Measurements from ENCODE around the gene GABRB2.
"Not testable (repeated sequence)": the region's sequence is repeated elsewhere in the genome, so short reads cannot be mapped to it uniquely, and the experiment has no call there.

Gene GABRB2

GRCh38 chr5:161535762-161536161 lies 10.8 kb downstream of the GABRB2 start:
- DNase-seq (ENCODE audit: low spot score in 2 of 2) (no peak), ATAC-seq (ENCODE audit: low read depth) (no peak)
- Mint-ChIP-seq H3K4me1 (no peaks in the 10 kb centered on the region), H3K9me3 (peaks cover 6% of the 10 kb centered on the region), H3K4me3 (no peak overlapping the region), H3K27ac (no peak overlapping the region), H3K27me3 (no peaks in the 10 kb centered on the region), H3K36me3 (no peaks in the 10 kb centered on the region)

GRCh38 chr5:161530700-161531099 lies 15.8 kb downstream of the GABRB2 start:
- Mint-ChIP-seq H3K36me3 (no peaks in the 10 kb centered on the region), H3K9me3 (no peaks in the 10 kb centered on the region), H3K27ac (no peak overlapping the region), H3K4me1 (no peaks in the 10 kb centered on the region), H3K4me3 (no peak overlapping the region), H3K27me3 (no peaks in the 10 kb centered on the region)
- ATAC-seq (ENCODE audit: low read depth), result no peak
- DNase-seq (ENCODE audit: low spot score in 2 of 2), result no peak

DNA sequence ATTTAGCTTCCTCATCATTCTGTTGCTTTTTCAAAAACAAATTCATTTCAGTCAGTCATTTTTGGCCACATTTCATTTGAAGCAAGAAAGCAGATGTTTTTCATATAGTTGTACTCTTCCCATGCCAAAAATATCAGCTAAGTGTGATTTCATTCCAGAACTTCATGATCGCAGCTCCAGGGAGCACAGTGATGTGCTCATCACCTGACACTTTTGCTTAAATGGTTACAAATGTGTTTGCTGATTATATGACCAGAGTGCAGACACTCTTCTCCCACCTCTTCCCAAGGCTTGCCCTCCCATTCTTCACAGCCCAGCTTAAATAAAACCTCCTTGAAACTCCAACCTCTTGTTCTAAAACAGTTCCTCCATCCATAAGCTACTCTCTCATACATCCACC lies 32.6 kb downstream of the GABRB2 start:
- ATAC-seq (ENCODE audit: low read depth), result no peak
- Mint-ChIP-seq H3K9me3 (peaks cover 9% of the 10 kb centered on the region), H3K4me3 (no peak overlapping the region), H3K4me1 (no peaks in the 10 kb centered on the region), H3K36me3 (no peaks in the 10 kb centered on the region), H3K27me3 (no peaks in the 10 kb centered on the region), H3K27ac (no peak overlapping the region)
- no peak for DNase-seq (ENCODE audit: low spot score in 2 of 2)

DNA sequence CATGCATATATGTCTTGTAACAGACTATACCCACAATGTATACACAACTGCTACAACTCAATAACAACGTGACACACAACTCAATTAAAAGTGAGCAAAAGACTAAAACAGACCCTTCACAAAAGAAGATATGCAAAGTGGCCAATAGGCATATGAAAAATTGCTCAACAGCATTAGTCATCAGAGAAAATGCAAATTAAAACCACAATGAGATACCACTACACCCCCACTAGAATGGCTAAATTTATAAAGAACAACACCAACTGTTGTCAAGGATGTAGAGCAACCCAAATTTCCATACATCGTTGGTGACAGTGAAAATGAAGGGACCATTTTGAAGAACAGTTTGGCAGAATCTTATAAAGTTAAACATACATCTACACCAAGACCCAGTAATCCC lies 38.9 kb downstream of the GABRB2 start:
- H3K4me3 Mint-ChIP-seq, result no peak overlapping the region
- H3K4me1 Mint-ChIP-seq, result no peaks in the 10 kb centered on the region
- no peak overlapping the region for H3K27ac Mint-ChIP-seq
- DNase-seq (ENCODE audit: low spot score in 2 of 2) (no peak), ATAC-seq (ENCODE audit: low read depth) (no peak)
- peaks cover 5% of the 10 kb centered on the region for H3K9me3 Mint-ChIP-seq
- no peaks in the 10 kb centered on the region for H3K36me3 Mint-ChIP-seq
- no peaks in the 10 kb centered on the region for H3K27me3 Mint-ChIP-seq

- not testable (repeated sequence) for H3K36me3 Mint-ChIP-seq; H3K4me3 Mint-ChIP-seq; DNase-seq (ENCODE audit: low spot score in 2 of 2); H3K9me3 Mint-ChIP-seq; H3K4me1 Mint-ChIP-seq; H3K27me3 Mint-ChIP-seq; ATAC-seq (ENCODE audit: low read depth); H3K27ac Mint-ChIP-seq
These were observed 41.4 kb downstream of the GABRB2 start for GRCh38 chr5:161505160-161505559.

DNA sequence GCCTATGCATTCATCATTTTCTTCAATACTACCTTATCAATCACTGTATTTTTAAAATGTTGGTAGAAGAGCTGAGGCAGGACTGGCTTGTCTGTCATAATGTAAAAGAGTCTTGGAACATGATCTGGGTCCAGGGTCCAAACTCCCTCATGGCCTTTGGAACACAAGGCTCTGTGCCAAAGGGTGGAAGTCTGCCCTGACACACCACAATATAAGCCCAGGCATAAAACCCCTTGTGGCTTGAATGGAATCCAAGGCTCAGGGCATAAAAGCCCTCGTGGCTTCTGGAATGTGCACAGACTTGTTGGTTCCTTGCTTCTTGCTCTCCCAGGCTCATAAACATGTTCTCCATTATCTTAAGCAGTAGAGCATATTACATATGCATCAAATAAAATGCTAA lies 48.0 kb downstream of the GABRB2 start:
- no peak overlapping the region for H3K27ac Mint-ChIP-seq
- H3K27me3 Mint-ChIP-seq, result no peaks in the 10 kb centered on the region
- H3K4me1 Mint-ChIP-seq, result no peaks in the 10 kb centered on the region
- no peak for DNase-seq (ENCODE audit: low spot score in 2 of 2)
- H3K4me3 Mint-ChIP-seq, result no peak overlapping the region
- ATAC-seq (ENCODE audit: low read depth), result no peak
- no peaks in the 10 kb centered on the region for H3K36me3 Mint-ChIP-seq
- peaks cover 5% of the 10 kb centered on the region for H3K9me3 Mint-ChIP-seq

DNA sequence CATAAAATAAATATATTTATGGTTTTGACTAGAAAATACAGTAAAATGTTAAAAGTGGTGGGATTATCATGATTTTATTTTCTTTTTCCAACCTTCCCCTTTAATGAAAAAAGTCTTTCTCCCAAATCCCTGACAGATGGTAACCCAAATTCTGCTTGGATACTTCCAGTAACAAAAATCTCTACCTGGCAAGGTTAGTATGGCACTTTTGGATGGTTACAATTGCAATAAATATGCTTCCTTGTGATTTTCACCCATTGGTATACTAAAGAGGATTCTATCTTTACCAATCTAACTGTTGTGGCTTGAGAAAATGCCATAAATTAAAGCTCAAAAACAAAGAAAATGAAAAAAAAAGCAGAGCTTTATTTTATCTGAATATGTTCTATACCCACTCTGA lies 62.8 kb downstream of the GABRB2 start:
- H3K4me1 Mint-ChIP-seq, result no peaks in the 10 kb centered on the region
- no peaks in the 10 kb centered on the region for H3K36me3 Mint-ChIP-seq
- H3K27ac Mint-ChIP-seq, result no peak overlapping the region
- H3K4me3 Mint-ChIP-seq, result no peak overlapping the region
- H3K9me3 Mint-ChIP-seq, result peaks cover 4% of the 10 kb centered on the region
- H3K27me3 Mint-ChIP-seq, result no peaks in the 10 kb centered on the region
- ATAC-seq (ENCODE audit: low read depth) (no peak), DNase-seq (ENCODE audit: low spot score in 2 of 2) (no peak)

GRCh38 chr5:161481922-161482321 lies 64.6 kb downstream of the GABRB2 start:
- H3K4me1 Mint-ChIP-seq, result no peaks in the 10 kb centered on the region
- H3K36me3 Mint-ChIP-seq, result no peaks in the 10 kb centered on the region
- no peak overlapping the region for H3K27ac Mint-ChIP-seq
- ATAC-seq (ENCODE audit: low read depth) (no peak), DNase-seq (ENCODE audit: low spot score in 2 of 2) (no peak)
- peaks cover 4% of the 10 kb centered on the region for H3K9me3 Mint-ChIP-seq
- H3K4me3 Mint-ChIP-seq, result no peak overlapping the region
- H3K27me3 Mint-ChIP-seq, result no peaks in the 10 kb centered on the region

DNA sequence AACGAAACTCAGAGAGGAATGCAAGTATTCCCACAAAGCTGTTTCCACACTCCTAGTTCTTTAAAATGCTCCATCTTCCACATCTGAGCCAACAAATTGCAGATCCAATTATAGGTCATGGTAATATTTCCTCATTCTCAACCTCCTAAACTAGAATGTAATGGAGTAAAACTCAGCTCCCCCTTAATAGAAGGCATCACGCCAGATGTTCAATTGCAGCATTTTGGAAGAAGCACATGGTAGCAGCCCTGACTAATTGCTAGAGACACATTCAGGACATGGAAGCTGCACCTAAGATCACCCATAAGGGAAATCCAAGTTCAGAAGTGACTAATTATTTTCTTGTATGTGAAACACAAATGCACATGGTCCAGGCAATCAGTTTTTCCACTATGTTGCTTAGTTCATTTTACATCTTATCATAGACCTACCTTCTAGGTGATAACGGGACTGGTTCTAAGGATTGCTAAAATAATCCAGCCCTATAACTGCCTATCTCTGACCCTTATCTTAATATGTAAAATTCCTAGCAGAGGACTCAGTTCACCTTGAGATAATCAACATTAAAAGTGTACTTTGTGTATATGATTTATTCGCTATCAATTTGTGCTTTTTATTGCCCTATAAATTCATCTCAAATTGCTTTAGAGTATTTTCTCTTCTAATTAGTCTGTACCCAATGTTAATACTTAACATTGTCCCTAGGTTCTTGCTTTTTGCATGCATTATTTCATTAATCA lies 75.1 kb downstream of the GABRB2 start:
- H3K4me3 Mint-ChIP-seq, result no peak overlapping the region
- DNase-seq (ENCODE audit: low spot score in 2 of 2), result no peak

GRCh38 chr5:161467703-161468102 lies 78.8 kb downstream of the GABRB2 start:
- Mint-ChIP-seq H3K9me3 (no peaks in the 10 kb centered on the region), H3K27ac (no peak overlapping the region), H3K4me3 (no peak overlapping the region), H3K27me3 (no peaks in the 10 kb centered on the region), H3K36me3 (no peaks in the 10 kb centered on the region), H3K4me1 (no peaks in the 10 kb centered on the region)
- ATAC-seq (ENCODE audit: low read depth) (no peak), DNase-seq (ENCODE audit: low spot score in 2 of 2) (no peak)

More for the DNA sequence above, 75.1 kb downstream of the GABRB2 start:
- Mint-ChIP-seq H3K27me3 (no peaks in the 10 kb centered on the region), H3K4me1 (no peaks in the 10 kb centered on the region), H3K36me3 (no peaks in the 10 kb centered on the region), H3K27ac (no peak overlapping the region), H3K9me3 (peaks cover 4% of the 10 kb centered on the region)
- ATAC-seq (ENCODE audit: low read depth), result no peak

- no peak for ATAC-seq (ENCODE audit: low read depth)
- DNase-seq (ENCODE audit: low spot score in 2 of 2), result no peak
- Mint-ChIP-seq H3K27ac (no peak overlapping the region), H3K4me3 (no peak overlapping the region), H3K36me3 (no peaks in the 10 kb centered on the region), H3K27me3 (no peaks in the 10 kb centered on the region), H3K9me3 (peaks cover 2% of the 10 kb centered on the region), H3K4me1 (no peaks in the 10 kb centered on the region)
These were observed 85.8 kb downstream of the GABRB2 start for GRCh38 chr5:161460741-161461140.

- DNase-seq (ENCODE audit: low spot score in 2 of 2) (no peak), ATAC-seq (ENCODE audit: low read depth) (no peak)
- Mint-ChIP-seq H3K27ac (no peak overlapping the region), H3K4me1 (no peaks in the 10 kb centered on the region), H3K27me3 (no peaks in the 10 kb centered on the region), H3K36me3 (no peaks in the 10 kb centered on the region), H3K4me3 (no peak overlapping the region), H3K9me3 (peaks cover 2% of the 10 kb centered on the region)
These were observed 99.9 kb downstream of the GABRB2 start for GRCh38 chr5:161446655-161447054.

DNA sequence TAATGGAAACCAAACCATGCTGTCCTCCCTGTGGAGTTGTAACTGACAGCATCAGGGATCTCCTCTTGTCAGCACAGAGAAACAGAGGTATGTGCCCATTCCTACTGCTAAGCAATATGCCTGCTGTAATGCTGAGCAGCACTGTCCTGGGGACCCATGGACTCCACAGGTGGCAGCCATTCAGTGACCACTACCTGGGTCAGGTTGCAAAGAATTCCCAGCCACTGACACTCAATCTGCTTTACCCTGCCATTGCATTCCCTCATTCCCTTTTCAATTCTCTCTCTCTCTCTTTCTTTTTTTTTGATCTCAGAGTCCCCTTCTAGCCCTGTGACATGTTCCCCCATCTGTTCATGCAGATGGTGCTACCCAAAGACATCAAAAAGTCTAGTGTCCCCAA lies 104.1 kb downstream of the GABRB2 start:
- no peak for DNase-seq (ENCODE audit: low spot score in 2 of 2)

GRCh38 chr5:161432798-161433197 lies 113.7 kb downstream of the GABRB2 start:
- ATAC-seq (ENCODE audit: low read depth) (no peak), DNase-seq (ENCODE audit: low spot score in 2 of 2) (no peak)
- no peak overlapping the region for H3K4me3 Mint-ChIP-seq
- no peaks in the 10 kb centered on the region for H3K9me3 Mint-ChIP-seq
- no peaks in the 10 kb centered on the region for H3K4me1 Mint-ChIP-seq
- no peak overlapping the region for H3K27ac Mint-ChIP-seq
- H3K36me3 Mint-ChIP-seq, result no peaks in the 10 kb centered on the region
- H3K27me3 Mint-ChIP-seq, result no peaks in the 10 kb centered on the region

More for the DNA sequence above, 104.1 kb downstream of the GABRB2 start:
- peaks cover 9% of the 10 kb centered on the region for H3K9me3 Mint-ChIP-seq
- H3K4me1 Mint-ChIP-seq, result no peaks in the 10 kb centered on the region
- H3K27ac Mint-ChIP-seq, result no peak overlapping the region
- ATAC-seq (ENCODE audit: low read depth), result no peak
- no peaks in the 10 kb centered on the region for H3K36me3 Mint-ChIP-seq
- no peaks in the 10 kb centered on the region for H3K27me3 Mint-ChIP-seq
- H3K4me3 Mint-ChIP-seq, result no peak overlapping the region

DNA sequence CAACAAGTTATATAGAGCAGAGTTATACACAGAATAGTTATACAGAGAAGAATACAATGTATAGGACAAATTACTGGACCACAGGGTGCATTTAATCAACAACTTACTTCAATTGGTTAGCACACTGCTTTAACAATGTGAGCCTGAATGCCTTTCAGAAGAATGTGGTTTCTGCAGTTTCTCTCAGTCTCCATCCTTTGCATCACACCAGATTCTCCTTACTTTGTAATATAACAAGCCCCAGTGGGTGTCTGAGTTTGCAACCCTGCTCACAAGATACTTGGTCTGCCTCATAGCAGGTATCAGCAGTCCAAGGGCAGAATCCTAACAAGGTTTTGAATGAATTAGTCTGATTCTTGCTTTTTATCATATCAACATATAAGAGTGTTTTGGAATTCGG lies 114.6 kb downstream of the GABRB2 start:
- ATAC-seq (ENCODE audit: low read depth) (no peak), DNase-seq (ENCODE audit: low spot score in 2 of 2) (no peak)
- Mint-ChIP-seq H3K4me1 (no peaks in the 10 kb centered on the region), H3K27ac (no peak overlapping the region), H3K4me3 (no peak overlapping the region), H3K27me3 (no peaks in the 10 kb centered on the region), H3K36me3 (no peaks in the 10 kb centered on the region), H3K9me3 (no peaks in the 10 kb centered on the region)
